Breast epithelium (tissue), 4 donors: ENCODE data around the gene PSMB2. TPM values are rescaled to one million over a fixed set of nuclear protein-coding genes. Genes with fewer than 3 reads are reported as not detected.

Source experiments
- DNase-seq, 2 donors: peaks; one replicate each; pipeline ENCODE4 v3.0.0-alpha.2; 2019; ENCODE audit warnings: low spot score in 2 of 2
- H3K27ac ChIP-seq, 2 donors: fragments of 200-600 bp; sonication (generic) in 1 of 2; one replicate each; pipeline ENCODE4 v1.5.1; 2016 to 2019; ENCODE audit warnings: mild to moderate bottlenecking in 1 of 2
- H3K27me3 ChIP-seq, 2 donors: fragments of 200-600 bp; sonication (generic) in 1 of 2; one replicate each; pipeline versions ENCODE4 v1.5.1 to v1.6.0; 2017 to 2019; ENCODE audit warnings: control low read depth in 1 of 2, mild to moderate bottlenecking in 1 of 2
- H3K36me3 ChIP-seq: fragments of 200-600 bp; one replicate; pipeline ENCODE4 v1.5.1; 2019
- H3K4me1 ChIP-seq, 2 donors: fragments of 200-600 bp; sonication (generic); one replicate each; pipeline ENCODE4 v1.5.1; 2016 to 2019; ENCODE audit warnings: control low read depth in 1 of 2
- H3K4me3 ChIP-seq, 3 donors: fragments of 200-600 bp; sonication (generic); 1 replicate in 2 of 3; 2 replicates in 1 of 3; pipeline ENCODE4 v1.5.1; 2016 to 2019; ENCODE audit warnings: mild to moderate bottlenecking in 3 of 3, moderate library complexity in 2 of 3
- H3K9me3 ChIP-seq, 2 donors: fragments of 200-600 bp; sonication (generic) in 1 of 2; one replicate each; pipeline ENCODE4 v1.5.1; 2016 to 2019; ENCODE audit warnings: control low read depth in 1 of 2
- POLR2A ChIP-seq: fragments of 450-650 bp; IDR thresholded peaks from one replicate; pipeline ENCODE4 v1.6.1; 2016; ENCODE audit warnings: antibody characterized with exemption, mild to moderate bottlenecking, moderate library complexity
- POLR2AphosphoS5 ChIP-seq, 3 donors: sonication (generic); formaldehyde crosslinking; IDR thresholded peaks; one replicate each; pipeline ENCODE4 v1.6.1; 2017; ENCODE audit warnings: antibody characterized with exemption in 3 of 3
- intact Hi-C: fragments of 100-400 bp; cut with DNase I; formaldehyde crosslinking; loops from one replicate; pipeline ENCODE4 v1.15.1; 2023; ENCODE audit warnings: low total_unique reads
- total RNA-seq, 3 donors: library from RNA; depleted of rRNA; stranded (reverse); fragments of >200 nt; gene quantifications; one replicate each; pipeline ENCODE4 v1.1.0, GENCODE V29; 2016
- TF ChIP-seq, protein P1 (sequence below), 3 donors: fragments of 450-650 bp; IDR thresholded peaks; one replicate each; pipeline ENCODE4 v1.5.1; 2016 to 2017; ENCODE audit warnings: antibody characterized with exemption in 3 of 3, mild to moderate bottlenecking in 3 of 3, moderate library complexity in 3 of 3

PSMB2 gene
- total RNA-seq, 3 donors from 2014 or later: 26.7 to 31.8 (median 31.5) TPM

DNA sequence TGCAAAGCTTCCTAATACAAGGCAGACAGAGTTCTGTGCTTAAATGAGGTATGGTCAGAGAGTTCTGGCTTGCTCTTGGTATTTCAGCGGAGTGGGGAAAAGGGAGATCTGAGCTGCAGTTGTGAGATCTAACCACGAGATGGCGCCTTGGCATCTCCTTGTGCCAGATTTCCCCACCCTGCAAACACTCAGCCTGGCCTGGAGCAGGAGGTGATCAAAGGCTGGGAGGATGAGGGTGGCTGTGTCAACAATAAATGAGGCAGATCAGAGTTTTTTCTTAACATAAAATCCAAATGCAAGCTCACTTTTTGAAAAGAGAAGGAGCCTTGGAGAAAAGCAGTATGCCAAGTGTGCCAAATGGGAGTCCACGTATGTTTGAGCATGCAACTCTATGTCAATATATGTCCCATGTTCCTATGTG lies 72.3 kb downstream of the PSMB2 start:
- peak in 1 of 2 donors; percentile 69 for DNase-seq
- Histone ChIP-seq H3K36me3 (no peaks in the 10 kb centered on the region), H3K27me3 (no peaks in the 10 kb centered on the region), H3K9me3 (no peaks in the 10 kb centered on the region), H3K4me3 (no peak overlapping the region), H3K27ac (no peak overlapping the region), H3K4me1 (no peaks in the 10 kb centered on the region)
- intact Hi-C loops: loop anchor here (10.0 kb wide), 1 partner anchor 124 kb away; no protein-coding TSS in a partner anchor
- TF ChIP-seq POLR2A (no peak), POLR2AphosphoS5 (IDR thresholded peaks at IDR 0.05) (no peak)
- TF ChIP-seq, protein P1, sequence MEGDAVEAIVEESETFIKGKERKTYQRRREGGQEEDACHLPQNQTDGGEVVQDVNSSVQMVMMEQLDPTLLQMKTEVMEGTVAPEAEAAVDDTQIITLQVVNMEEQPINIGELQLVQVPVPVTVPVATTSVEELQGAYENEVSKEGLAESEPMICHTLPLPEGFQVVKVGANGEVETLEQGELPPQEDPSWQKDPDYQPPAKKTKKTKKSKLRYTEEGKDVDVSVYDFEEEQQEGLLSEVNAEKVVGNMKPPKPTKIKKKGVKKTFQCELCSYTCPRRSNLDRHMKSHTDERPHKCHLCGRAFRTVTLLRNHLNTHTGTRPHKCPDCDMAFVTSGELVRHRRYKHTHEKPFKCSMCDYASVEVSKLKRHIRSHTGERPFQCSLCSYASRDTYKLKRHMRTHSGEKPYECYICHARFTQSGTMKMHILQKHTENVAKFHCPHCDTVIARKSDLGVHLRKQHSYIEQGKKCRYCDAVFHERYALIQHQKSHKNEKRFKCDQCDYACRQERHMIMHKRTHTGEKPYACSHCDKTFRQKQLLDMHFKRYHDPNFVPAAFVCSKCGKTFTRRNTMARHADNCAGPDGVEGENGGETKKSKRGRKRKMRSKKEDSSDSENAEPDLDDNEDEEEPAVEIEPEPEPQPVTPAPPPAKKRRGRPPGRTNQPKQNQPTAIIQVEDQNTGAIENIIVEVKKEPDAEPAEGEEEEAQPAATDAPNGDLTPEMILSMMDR (IDR thresholded peaks at IDR 0.05): peak; percentile 54 to 88 (median 83)

DNA sequence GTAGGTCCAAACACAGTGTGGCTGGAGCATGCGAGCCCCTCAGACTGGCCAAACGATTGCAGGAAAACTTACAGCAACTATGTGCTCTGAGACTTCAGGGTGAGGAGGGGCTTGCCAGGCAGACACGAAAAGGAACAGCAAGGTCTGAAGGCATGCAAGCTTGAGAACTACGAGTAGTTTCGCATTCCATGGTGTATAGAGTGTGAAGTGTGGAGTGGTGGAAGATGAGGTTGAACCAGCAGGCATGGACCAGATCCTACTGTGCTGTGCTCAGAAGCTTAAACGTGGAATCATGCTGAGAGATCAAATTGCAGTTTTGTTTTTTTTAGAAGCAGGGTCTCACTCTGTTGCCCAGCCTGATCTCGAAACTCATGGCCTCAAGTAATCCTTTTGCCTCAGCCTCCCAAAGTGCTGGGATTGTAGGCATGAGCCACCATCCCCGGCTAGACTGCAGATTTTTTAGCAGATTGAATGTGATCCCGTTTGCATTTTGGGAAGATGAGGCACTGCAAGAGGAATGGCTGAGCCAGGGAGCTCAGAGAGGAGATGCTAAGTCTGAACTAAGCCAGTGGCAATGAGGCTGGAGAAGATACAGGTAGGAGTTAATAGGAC lies 73.3 kb downstream of the PSMB2 start:
- no peak overlapping the region for H3K27ac ChIP-seq
- intact Hi-C loops: loop anchor here (10.0 kb wide), 1 partner anchor 123 kb away; no protein-coding TSS in a partner anchor
- no peaks in the 10 kb centered on the region for H3K36me3 ChIP-seq
- DNase-seq: no peak
- H3K4me1 ChIP-seq: no peaks in the 10 kb centered on the region
- TF ChIP-seq, protein P1 (IDR thresholded peaks at IDR 0.05): no peak
- TF ChIP-seq POLR2AphosphoS5 (IDR thresholded peaks at IDR 0.05): no peak
- TF ChIP-seq POLR2A: no peak
- H3K9me3 ChIP-seq: no peaks in the 10 kb centered on the region
- no peak overlapping the region for H3K4me3 ChIP-seq
- no peaks in the 10 kb centered on the region for H3K27me3 ChIP-seq

DNA sequence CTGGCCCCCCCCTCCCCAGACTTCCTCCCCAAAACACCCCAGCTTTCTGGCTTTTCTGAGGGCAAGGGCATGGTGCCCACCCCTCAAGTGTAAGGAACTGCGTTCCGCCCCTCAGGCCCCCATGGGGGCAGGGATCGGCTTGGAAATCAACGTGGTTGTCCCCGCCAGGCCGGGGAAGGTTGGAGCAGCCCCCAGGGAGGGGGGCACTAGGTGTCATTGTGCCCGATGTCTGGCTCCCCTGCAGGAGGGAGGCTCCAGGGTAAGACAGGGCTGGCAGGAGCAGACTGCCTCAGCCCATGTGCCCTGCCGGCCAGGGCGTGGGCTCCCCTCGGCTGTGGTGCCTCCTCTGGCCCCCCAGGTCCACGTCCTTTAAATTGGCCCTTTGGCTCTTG lies 75.6 kb downstream of the PSMB2 start:
- no peak for TF ChIP-seq POLR2AphosphoS5 (IDR thresholded peaks at IDR 0.05)
- no peak for TF ChIP-seq POLR2A
- TF ChIP-seq, protein P1 (IDR thresholded peaks at IDR 0.05): no peak
- no peak for DNase-seq
- Histone ChIP-seq H3K4me1 (peaks cover 0 to 5% of the 10 kb centered on the region in 2 donors), H3K9me3 (no peaks in the 10 kb centered on the region), H3K4me3 (no peak overlapping the region), H3K27ac (no peak overlapping the region), H3K27me3 (no peaks in the 10 kb centered on the region), H3K36me3 (no peaks in the 10 kb centered on the region)
- intact Hi-C loops: loop anchor here (10.0 kb wide), 1 partner anchor 121 kb away; no protein-coding TSS in a partner anchor

DNA sequence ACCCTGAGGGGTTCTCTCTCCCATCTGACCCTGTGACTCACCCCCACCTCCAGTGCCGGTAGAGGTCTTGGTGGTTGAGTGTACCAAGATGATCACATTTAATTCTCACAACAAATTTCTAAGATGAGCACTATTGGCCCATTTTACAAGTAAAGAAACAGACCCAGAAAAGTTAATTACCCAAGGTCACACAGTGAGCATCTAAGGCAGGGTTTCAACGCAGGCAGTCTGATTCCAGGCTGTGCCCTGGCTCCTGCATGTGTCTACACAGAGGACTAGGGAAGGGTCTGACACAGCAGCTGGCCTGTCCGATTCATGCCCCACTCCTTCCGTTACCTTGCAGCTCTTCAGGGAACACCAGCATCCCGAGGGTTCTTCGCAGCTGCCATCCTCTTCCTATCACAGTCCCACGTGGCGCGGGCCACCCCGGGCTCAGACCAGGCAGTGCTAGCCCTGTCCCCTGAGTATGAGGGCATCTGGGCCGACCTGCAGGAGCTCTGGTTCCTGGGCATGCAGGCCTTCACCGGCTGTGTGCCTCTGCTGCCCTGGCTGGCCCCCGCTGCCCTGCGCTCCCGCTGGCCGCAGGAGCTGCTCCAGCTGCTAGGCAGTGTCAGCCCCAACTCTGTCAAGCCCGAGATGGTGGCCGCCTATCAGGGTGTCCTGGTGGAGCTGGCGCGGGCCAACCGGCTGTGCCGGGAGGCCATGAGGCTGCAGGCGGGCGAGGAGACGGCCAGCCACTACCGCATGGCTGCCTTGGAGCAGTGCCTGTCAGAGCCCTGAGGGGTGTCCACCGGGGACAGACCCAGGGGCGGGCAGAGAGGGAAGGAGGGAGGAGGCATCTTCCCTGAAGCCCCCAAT lies 76.2 kb downstream of the PSMB2 start:
- Histone ChIP-seq H3K4me3 (no peak overlapping the region), H3K27me3 (no peaks in the 10 kb centered on the region), H3K9me3 (no peaks in the 10 kb centered on the region), H3K27ac (no peak overlapping the region), H3K4me1 (peaks cover 0 to 5% of the 10 kb centered on the region in 2 donors), H3K36me3 (no peaks in the 10 kb centered on the region)
- DNase-seq: no peak
- TF ChIP-seq, protein P1 (IDR thresholded peaks at IDR 0.05): peak in 1 of 3 donors; percentile 6
- TF ChIP-seq POLR2AphosphoS5 (IDR thresholded peaks at IDR 0.05): no peak
- TF ChIP-seq POLR2A: no peak
- intact Hi-C loops: loop anchor here (10.0 kb wide), 1 partner anchor 120 kb away; no protein-coding TSS in a partner anchor
